ENCODE data around the gene UBL3. TPM values are rescaled to one million over a fixed set of nuclear protein-coding genes. Genes with fewer than 3 reads are reported as not detected.

UBL3 gene
- total and polyA plus RNA-seq, 10 of the 15 experiments (the other 5 are each of a cell fraction or from before 2014, with no cell fraction given): 5.5 to 13.7 (median 10.6) TPM

- in situ Hi-C loops (cut with MboI) (no loop called here), intact Hi-C loops (cut with micrococcal nuclease; ENCODE audit: unreplicated experiment) (no loop called here)
- peaks cover 23% of the 10 kb centered on the region; the same call in 1 of the 2 replicates for H3K4me1 ChIP-seq (ENCODE audit: control insufficient read depth, insufficient read depth, low read length)
- ChIA-PET RAD21 (ENCODE audit: unreplicated experiment) (interaction anchor here (0.8 to 9.3 kb wide), 10 partner anchors 12 to 294 kb away, joined by 3 to 84 read pairs (median 4); partner anchors contain the start of gene UBL3), SMC1A (ENCODE audit: uncharacterized antibody, unreplicated experiment) (interaction anchor here (0.7 to 10.2 kb wide), 11 partner anchors 9 to 1373 kb away, joined by 3 to 181 read pairs (median 4); partner anchors contain the start of gene UBL3), POLR2A (interaction anchor here (0.6 to 4.2 kb wide), 6 partner anchors 10 to 627 kb away, joined by 3 to 19 read pairs (median 6); partner anchors contain the start of gene UBL3), CTCF (interaction anchor here (0.6 to 6.0 kb wide), 12 partner anchors 9 to 950 kb away, joined by 3 to 33 read pairs (median 6); partner anchors contain the start of gene UBL3)
- 32% methylated on average over 3 of the region's 3 CpGs for WGBS (ENCODE audit: insufficient coverage, insufficient replicate concordance, low lambda C conversion rate, missing lambda C conversion rate)
- peak overlapping the region; percentile 46; the same call in 1 of the 2 replicates for H3K4me3 ChIP-seq
- peaks cover 2% of the 10 kb centered on the region; the same call in 1 of the 3 replicates for H3K9me3 ChIP-seq (replicated peaks; ENCODE audit: control insufficient read depth, insufficient read depth, low read length)
- peaks cover 22% of the 10 kb centered on the region for H3K79me2 ChIP-seq (ENCODE audit: control insufficient read depth, insufficient read depth, low read length)
- H4K20me1 ChIP-seq (ENCODE audit: control insufficient read depth, insufficient read depth): no peaks in the 10 kb centered on the region
- H3K27me3 ChIP-seq (replicated peaks in 1 of 2; ENCODE audit: control insufficient read depth in 2 of 2, insufficient read depth in 2 of 2, low read length in 1 of 2): no peaks in the 10 kb centered on the region
- H3K27ac ChIP-seq (ENCODE audit: control insufficient read depth, insufficient read depth): peak overlapping the region; percentile 87
- no peak overlapping the region for H2AFZ ChIP-seq (ENCODE audit: control insufficient read depth, low read depth, low read length)
- H3K36me3 ChIP-seq (ENCODE audit: control insufficient read depth in 2 of 2, insufficient read depth in 2 of 2, low read length in 1 of 2): no peaks in the 10 kb centered on the region
- H3K4me2 ChIP-seq (ENCODE audit: control insufficient read depth, insufficient read depth): peak overlapping the region; percentile 70
- BruUV-seq (replicated peaks): no TSS peak
- FAIRE-seq: peak; percentile 80
- DNase-seq (ENCODE audit: low read depth, low spot score): peak; percentile 69
- ATAC-seq: peak; percentile 97
- H3K9ac ChIP-seq (ENCODE audit: control insufficient read depth, insufficient read depth, low read length): peak overlapping the region; percentile 67
- TF ChIP-seq CHD4 (IDR thresholded peaks at IDR 0.05) (no peak), TBL1XR1 (IDR thresholded peaks at IDR 0.05; ENCODE audit: low read depth, low read length) (peak; percentile 74; the same call in 1 of the 2 replicates), ESRRA (IDR thresholded peaks at IDR 0.05; ENCODE audit: low read length) (no peak), MTA2 (IDR thresholded peaks at IDR 0.05; ENCODE audit: low read depth) (peak; percentile 76), EED (IDR thresholded peaks at IDR 0.05; ENCODE audit: low read depth) (no peak), CBX3 (IDR thresholded peaks at IDR 0.05; ENCODE audit: borderline replicate concordance, low read depth) (no peak), RELA (IDR thresholded peaks at IDR 0.05; ENCODE audit: borderline replicate concordance, partially characterized antibody) (no peak), NR2C1 (IDR thresholded peaks at IDR 0.05) (no peak), ATF7 (IDR thresholded peaks at IDR 0.05; ENCODE audit: low read depth) (peak; percentile 81), SREBF1 (IDR thresholded peaks at IDR 0.05; ENCODE audit: low read length) (no peak), IRF4 (IDR thresholded peaks at IDR 0.05; ENCODE audit: low read depth, low read length) (0 out of 2 replicates have a peak, but pooled peaks have one; percentile 31), PRDM15 (CRISPR knock-in tag; IDR thresholded peaks at IDR 0.05) (no peak), USF1 (IDR thresholded peaks at IDR 0.05; ENCODE audit: borderline replicate concordance, extremely low read length, insufficient read depth, low read depth, low read length) (no peak), MXI1 (IDR thresholded peaks at IDR 0.05; ENCODE audit: low read depth, low read length) (no peak), CREB1 (IDR thresholded peaks at IDR 0.05; ENCODE audit: low read depth) (0 out of 2 replicates have a peak, but pooled peaks have one; percentile 22)
These were observed 32.6 kb downstream of the UBL3 start for GRCh38 chr13:29817604-29818378.
